CD4-positive, alpha-beta T cell treated with Interleukin-10 for 1 hour (primary cell): Measurements from ENCODE around the gene FANCC.

Experiments
- DNase-seq: peaks from one replicate; pipeline ENCODE4 v3.0.0-alpha.2; 2020

The FANCC gene

DNA sequence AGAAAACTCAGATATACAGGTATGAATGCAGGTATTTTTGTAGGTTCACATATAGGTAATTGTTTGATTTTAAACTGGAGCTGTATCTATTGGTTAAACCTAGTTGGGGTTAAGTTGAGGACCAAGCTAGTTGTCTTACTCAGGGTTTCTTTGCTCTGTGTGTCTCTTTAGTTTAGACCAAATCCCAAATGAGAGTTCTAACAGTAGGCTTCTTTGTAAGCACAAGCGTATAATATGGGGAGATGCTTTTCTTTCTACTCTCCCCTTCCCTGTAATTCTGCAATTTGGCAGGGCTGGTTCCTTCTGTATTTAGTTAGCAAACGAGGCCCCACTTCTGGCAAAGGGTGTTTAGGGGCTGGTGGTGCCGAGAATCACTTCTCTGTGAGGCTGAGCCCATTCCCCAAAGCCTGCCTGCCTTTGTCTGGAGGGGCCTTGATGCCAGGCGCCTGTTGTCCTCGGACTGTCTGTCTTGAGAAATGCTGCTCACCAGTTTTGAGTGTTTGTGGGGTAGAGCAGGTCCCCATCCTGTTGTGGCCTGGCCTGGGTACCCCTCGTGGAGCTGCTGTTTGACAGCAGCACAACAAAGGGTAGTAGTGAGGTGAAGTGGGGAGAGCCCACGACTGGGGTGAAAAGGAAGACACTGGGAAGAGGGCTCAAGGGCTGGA, 259.3 kb downstream of the FANCC start:
- DNase-seq, result no peak

DNA sequence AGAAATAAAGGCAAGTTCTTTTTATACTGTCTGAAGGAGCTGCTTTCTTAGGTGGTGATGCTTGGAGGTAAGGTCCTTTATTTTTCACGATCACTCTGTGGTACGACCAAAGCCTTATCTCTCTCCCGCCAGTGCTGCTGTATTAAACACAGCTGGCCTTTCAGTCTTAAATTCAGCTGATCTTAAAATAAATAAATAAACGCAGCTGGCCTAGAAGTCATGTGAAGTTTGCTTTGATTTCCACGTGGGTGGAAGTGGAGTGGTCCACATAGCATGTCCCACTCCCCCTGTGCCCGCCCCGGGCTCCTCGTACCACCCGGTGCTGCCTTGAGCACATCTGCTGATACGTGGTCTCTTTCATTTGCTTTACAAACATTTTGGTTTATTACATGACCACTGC, 260.4 kb downstream of the FANCC start:
- no peak for DNase-seq

DNA sequence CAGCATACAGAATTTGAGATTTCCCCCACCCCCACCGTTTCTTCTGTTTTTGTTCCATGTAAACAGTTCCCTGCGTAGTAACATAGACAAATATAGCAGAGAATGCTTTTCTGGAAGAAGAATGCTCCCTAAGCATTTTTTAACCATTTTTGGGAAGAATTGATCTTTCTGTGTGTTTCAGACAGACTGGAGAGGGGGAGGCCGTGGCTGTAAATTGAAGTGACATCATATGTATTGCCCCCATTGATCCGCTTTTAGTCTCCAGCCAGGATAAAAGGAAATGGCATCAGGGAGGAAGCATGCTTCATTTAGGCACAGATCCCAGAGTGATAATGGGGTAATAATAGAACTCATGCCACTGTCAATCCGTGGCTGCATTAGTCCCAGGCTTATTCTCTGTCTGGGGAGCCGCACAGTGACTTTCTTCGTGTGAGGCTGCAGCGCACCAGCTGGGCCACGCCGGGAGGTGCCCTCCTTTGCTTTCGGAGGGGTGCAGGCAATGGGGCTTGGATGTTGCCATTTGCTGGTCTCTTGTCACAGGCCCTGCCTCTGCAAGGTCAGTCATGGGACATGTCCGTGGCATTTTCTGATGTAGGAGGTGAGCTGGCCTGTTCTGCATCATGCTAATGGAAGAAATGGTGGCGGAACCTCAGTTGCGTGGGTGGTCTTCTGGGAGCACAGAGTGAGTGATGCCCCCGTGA, 261.5 kb downstream of the FANCC start:
- no peak for DNase-seq

DNA sequence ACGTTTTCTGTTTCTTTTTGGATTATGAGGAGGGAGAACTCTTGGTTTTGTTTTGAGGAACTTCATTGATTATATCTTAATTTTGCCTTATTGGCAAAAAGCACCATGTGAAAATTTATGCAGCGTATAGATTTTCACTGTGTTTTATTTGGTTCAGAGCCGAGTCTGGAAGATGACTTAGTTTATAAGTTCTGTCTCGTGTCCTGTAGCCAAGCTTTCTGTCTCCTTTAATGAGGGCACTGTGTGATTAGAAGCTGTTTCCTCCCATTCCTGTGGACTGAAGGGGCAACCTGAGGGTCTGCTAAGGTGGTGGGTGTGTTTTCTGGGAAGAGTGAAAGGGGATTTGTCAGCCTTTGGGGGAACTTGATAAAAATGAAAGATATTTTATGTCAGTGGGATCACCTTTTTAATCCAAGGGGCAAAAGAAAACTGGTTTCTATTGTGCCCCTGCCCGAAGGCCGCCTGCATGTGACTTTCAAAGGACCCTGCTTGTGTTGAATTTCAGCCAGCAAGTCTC, 262.1 kb downstream of the FANCC start:
- no peak for DNase-seq

DNA sequence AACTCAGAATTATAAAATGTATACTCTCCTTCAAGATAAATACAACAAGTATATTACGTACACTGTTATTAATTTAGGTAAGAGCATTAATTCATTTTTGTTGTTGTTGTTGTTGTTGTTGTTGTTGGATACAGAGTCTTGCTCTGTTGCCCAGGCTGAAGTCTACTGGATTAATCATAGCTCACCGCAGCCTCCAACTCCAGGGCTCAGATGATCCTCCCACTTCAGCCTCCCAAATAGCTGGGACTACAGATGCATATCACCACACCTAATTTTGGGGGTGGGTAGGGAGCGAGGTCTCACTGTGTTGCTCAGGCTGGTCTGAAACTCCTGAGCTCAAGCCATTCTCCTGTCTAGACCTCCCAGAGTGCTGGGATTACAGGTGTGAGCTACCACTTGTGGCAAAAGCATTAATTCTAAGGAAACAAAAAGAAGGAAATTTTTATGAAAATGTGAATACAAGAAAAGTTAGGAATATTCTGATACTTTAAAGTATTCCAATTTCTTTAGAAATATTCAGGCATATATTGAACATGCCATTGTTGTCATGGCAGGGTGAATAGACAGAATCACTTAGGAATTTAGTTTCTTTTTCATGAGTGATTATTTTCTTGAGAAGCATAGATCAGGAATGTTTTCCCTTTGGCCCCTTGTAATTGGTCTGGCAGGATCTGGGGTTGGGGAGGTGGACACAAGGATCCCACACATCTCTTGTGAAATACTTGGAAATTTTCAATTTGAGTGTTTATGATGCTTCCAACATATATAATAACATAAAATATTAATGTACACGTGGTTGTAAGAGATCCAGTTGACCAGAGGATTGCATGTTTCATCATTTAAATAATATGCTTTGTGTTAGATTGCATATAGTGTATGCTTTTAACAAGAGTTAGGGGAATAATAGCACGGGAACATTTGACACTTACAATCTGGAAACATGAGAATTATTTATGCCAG, 263.6 kb downstream of the FANCC start:
- DNase-seq, result no peak

DNA sequence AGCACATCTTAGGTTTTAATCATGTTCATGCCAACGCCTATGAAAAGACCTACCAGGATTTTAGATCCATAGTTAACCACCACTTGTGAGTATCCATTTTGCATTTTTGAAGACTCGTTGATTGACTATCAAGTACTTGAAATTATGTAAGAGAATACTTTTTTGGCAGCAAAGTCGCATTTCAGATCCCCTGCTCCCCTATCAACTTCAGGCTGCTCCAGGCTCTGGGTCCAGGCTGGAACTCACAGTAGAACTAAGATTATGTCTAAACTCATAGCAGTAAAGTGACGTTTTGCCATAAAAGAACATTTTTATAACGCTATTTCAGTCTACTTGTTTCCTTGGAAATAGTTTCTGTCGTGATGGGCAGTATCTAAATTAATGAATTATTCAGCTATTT, 267.7 kb downstream of the FANCC start:
- no peak for DNase-seq
